Stimulated activated CD4-positive, alpha-beta T cell treated with anti-CD3 and anti-CD28 coated beads, Interleukin-15, amount 100 ng/mL, for 1 hour (primary cell): ENCODE measurements around the gene ZNF358.

ENCODE experiments used
- DNase-seq, 2 donors: peaks; one replicate each; pipeline ENCODE4 v3.0.0-alpha.2; 2020; ENCODE audit warnings: low read depth in 1 of 2, low spot score in 1 of 2

ZNF358 gene

DNA sequence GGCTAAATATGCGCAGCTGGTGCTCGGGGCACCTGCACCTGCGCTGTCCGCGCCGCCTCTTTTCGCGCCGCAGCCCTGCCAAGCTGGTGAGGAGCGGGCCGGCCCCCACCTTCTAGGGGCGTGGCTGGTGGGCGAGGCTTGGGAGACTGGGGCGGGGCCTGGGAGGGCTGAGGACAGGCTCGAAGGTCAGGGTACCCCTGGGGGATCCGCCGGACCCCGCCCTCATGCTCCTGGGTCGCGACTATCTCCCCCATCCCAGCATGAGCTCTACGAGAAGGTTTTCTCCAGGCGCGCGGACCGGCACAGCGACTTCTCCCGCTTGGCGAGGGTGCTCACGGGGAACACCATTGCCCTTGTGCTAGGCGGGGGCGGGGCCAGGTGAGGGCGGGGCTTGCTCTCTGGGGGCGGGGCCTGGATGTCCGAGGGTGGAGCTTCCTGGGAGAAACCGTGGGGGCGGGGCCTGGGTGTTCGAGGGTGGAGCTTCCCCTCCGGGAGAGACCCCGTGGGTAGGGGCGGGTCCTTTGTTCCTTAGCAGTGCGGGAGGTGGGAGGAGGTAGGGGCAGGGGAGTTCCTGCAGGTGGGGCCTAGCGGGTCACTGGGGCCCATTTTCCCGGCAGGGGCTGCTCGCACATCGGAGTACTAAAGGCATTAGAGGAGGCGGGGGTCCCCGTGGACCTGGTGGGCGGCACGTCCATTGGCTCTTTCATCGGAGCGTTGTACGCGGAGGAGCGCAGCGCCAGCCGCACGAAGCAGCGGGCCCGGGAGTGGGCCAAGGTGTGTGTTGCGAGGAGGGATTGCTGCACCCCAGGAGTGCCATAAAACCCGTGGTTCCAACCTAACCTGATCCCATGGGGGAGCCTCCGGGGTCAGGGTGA, 39.3 kb downstream of the ZNF358 start:
- DNase-seq = no peak

GRCh38 chr19:7556696-7557315, 40.9 kb downstream of the ZNF358 start:
- no peak for DNase-seq

GRCh38 chr19:7558667-7559066, 42.8 kb downstream of the ZNF358 start:
- DNase-seq = no peak

DNA sequence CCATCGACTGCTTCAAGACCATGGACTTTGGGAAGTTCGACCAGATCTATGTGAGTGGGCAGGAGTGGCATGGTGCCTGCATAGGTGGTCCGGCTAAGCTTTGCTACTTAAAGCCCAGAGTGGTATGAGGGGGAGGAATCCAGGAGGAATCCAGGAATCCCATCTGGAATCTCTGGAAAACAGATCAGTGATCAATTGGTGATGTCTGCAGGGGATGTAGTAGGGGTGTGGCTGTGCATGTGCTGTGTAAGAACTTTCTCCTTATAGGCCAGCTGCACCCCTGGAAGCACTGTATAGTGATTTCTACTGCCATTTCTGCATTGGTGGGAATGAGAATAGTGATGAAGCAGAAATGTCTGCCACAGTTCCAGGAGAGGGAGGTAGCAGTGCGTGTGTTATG, 43.2 kb downstream of the ZNF358 start:
- DNase-seq = no peak

GRCh38 chr19:7560255-7560654, 44.4 kb downstream of the ZNF358 start:
- DNase-seq = no peak

DNA sequence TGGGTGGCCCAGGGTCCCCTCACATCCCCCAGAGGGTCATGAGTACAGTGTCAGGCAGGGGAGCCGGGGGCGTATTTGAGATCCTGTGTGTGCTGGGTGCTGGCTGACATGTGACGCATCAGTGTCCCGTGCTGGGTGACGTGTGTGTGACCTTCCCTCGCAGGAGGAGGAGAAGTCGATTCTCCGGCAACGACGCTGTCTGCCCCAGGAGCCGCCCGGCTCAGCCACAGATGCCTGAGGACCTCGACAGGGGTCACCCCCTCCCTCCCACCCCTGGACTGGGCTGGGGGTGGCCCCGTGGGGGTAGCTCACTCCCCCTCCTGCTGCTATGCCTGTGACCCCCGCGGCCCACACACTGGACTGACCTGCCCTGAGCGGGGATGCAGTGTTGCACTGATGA, 45.4 kb downstream of the ZNF358 start:
- DNase-seq = no peak

- DNase-seq = no peak
These were observed 46.9 kb downstream of the ZNF358 start for GRCh38 chr19:7562646-7563393.

GRCh38 chr19:7564866-7565265, 49.0 kb downstream of the ZNF358 start:
- DNase-seq = no peak

DNA sequence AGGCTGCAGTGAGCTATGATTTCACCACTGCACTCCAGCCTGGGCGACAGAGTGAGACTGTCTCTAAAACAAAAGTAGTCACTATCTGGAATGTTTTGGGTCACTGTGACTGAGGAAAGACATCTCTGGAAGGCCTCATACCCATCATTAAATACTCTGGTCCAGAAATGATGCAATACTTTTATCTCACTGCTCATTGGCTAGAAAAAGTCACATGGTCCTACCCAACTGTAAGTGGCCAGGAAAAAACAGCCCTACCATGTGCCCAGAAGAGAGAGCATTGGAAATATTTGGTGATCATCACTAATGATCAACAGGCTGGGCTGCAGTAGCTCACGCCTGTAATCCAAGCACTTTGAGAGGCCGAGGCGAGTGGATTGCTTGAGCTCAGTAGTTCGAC, 49.4 kb downstream of the ZNF358 start:
- no peak for DNase-seq
